ENCODE data around the gene IQCH. TPM values are rescaled to one million over a fixed set of nuclear protein-coding genes. Genes with fewer than 3 reads are reported as not detected.
A peak's percentile ranks its signal among the peaks of the same experiment; 100 is the strongest.

IQCH gene
- total RNA-seq, 1 experiment from 2014 or later, result 2.1 TPM

GRCh38 chr15:67397139-67397538 is 142.6 kb downstream of the IQCH start:
- Histone ChIP-seq H3K36me3 (ENCODE audit: low read depth, low read length) (no peaks in the 10 kb centered on the region), H3K27ac (ENCODE audit: low read length) (no peak overlapping the region), H2AFZ (ENCODE audit: low read length) (no peak overlapping the region), H3K4me2 (ENCODE audit: low read length) (no peak overlapping the region), H3F3A (ENCODE audit: low read length, unreplicated experiment) (no peaks in the 10 kb centered on the region), H3K9me3 (ENCODE audit: low read length) (no peaks in the 10 kb centered on the region), H4K20me1 (ENCODE audit: low read length) (no peaks in the 10 kb centered on the region), H3K79me2 (ENCODE audit: low read length) (no peaks in the 10 kb centered on the region), H3K27me3 (ENCODE audit: low read length) (no peaks in the 10 kb centered on the region), H3K9ac (ENCODE audit: low read length) (no peak overlapping the region), H3K4me1 (ENCODE audit: insufficient read depth, low read length) (no peaks in the 10 kb centered on the region), H3K4me3 (ENCODE audit: low read length) (no peak overlapping the region), H3K9me2 (replicated peaks; ENCODE audit: low read length) (no peaks in the 10 kb centered on the region)
- intact Hi-C loops (cut with micrococcal nuclease), result no loop called here
- ATAC-seq (no peak), DNase-seq (no peak)
- ChIA-PET POLR2A (ENCODE audit: unreplicated experiment) (no interaction called here), CTCF (no interaction called here)
- no TSS peak for BruUV-seq (replicated peaks)
- TF ChIP-seq EZH2 (IDR thresholded peaks at IDR 0.05; ENCODE audit: low read length, unreplicated experiment) (no peak), EZH2phosphoT487 (IDR thresholded peaks at IDR 0.05; ENCODE audit: borderline replicate concordance, low read length) (no peak)
- TF ChIP-seq, protein P1, sequence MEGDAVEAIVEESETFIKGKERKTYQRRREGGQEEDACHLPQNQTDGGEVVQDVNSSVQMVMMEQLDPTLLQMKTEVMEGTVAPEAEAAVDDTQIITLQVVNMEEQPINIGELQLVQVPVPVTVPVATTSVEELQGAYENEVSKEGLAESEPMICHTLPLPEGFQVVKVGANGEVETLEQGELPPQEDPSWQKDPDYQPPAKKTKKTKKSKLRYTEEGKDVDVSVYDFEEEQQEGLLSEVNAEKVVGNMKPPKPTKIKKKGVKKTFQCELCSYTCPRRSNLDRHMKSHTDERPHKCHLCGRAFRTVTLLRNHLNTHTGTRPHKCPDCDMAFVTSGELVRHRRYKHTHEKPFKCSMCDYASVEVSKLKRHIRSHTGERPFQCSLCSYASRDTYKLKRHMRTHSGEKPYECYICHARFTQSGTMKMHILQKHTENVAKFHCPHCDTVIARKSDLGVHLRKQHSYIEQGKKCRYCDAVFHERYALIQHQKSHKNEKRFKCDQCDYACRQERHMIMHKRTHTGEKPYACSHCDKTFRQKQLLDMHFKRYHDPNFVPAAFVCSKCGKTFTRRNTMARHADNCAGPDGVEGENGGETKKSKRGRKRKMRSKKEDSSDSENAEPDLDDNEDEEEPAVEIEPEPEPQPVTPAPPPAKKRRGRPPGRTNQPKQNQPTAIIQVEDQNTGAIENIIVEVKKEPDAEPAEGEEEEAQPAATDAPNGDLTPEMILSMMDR (conservative IDR thresholded peaks at IDR 0.05; ENCODE audit: low read depth, low read length), result peak; percentile 20; the same call in 1 of the 2 replicates

GRCh38 chr15:67399925-67400324 is 145.3 kb downstream of the IQCH start:
- Histone ChIP-seq H3F3A (ENCODE audit: low read length, unreplicated experiment) (no peaks in the 10 kb centered on the region), H2AFZ (ENCODE audit: low read length) (no peak overlapping the region), H3K9ac (ENCODE audit: low read length) (no peak overlapping the region), H3K27ac (ENCODE audit: low read length) (no peak overlapping the region), H4K20me1 (ENCODE audit: low read length) (no peaks in the 10 kb centered on the region), H3K4me3 (ENCODE audit: low read length) (no peak overlapping the region), H3K79me2 (ENCODE audit: low read length) (no peaks in the 10 kb centered on the region), H3K27me3 (ENCODE audit: low read length) (no peaks in the 10 kb centered on the region), H3K4me2 (ENCODE audit: low read length) (no peak overlapping the region), H3K9me3 (ENCODE audit: low read length) (no peaks in the 10 kb centered on the region), H3K9me2 (replicated peaks; ENCODE audit: low read length) (no peaks in the 10 kb centered on the region), H3K36me3 (ENCODE audit: low read depth, low read length) (no peaks in the 10 kb centered on the region), H3K4me1 (ENCODE audit: insufficient read depth, low read length) (no peaks in the 10 kb centered on the region)
- POLR2A ChIA-PET (ENCODE audit: unreplicated experiment), result no interaction called here
- CTCF ChIA-PET, result no interaction called here
- no peak for DNase-seq
- intact Hi-C loops (cut with micrococcal nuclease), result no loop called here
- no peak for ATAC-seq
- TF ChIP-seq EZH2phosphoT487 (IDR thresholded peaks at IDR 0.05; ENCODE audit: borderline replicate concordance, low read length) (no peak), EZH2 (IDR thresholded peaks at IDR 0.05; ENCODE audit: low read length, unreplicated experiment) (no peak)
- TF ChIP-seq, protein P1 (conservative IDR thresholded peaks at IDR 0.05; ENCODE audit: low read depth, low read length), result no peak
- no TSS peak for BruUV-seq (replicated peaks)

- DNase-seq (no peak), ATAC-seq (no peak)
- Histone ChIP-seq H3K27ac (ENCODE audit: low read length) (no peak overlapping the region), H3K27me3 (ENCODE audit: low read length) (no peaks in the 10 kb centered on the region), H3K9me2 (replicated peaks; ENCODE audit: low read length) (no peaks in the 10 kb centered on the region), H2AFZ (ENCODE audit: low read length) (no peak overlapping the region), H3K4me2 (ENCODE audit: low read length) (no peak overlapping the region), H4K20me1 (ENCODE audit: low read length) (no peaks in the 10 kb centered on the region), H3F3A (ENCODE audit: low read length, unreplicated experiment) (no peaks in the 10 kb centered on the region), H3K9ac (ENCODE audit: low read length) (no peak overlapping the region), H3K36me3 (ENCODE audit: low read depth, low read length) (no peaks in the 10 kb centered on the region), H3K4me3 (ENCODE audit: low read length) (no peak overlapping the region), H3K79me2 (ENCODE audit: low read length) (no peaks in the 10 kb centered on the region), H3K4me1 (ENCODE audit: insufficient read depth, low read length) (no peaks in the 10 kb centered on the region; the same call in 1 of the 2 replicates), H3K9me3 (ENCODE audit: low read length) (no peaks in the 10 kb centered on the region)
- no TSS peak for BruUV-seq (replicated peaks)
- no peak for TF ChIP-seq EZH2 (IDR thresholded peaks at IDR 0.05; ENCODE audit: low read length, unreplicated experiment)
- TF ChIP-seq, protein P1 (conservative IDR thresholded peaks at IDR 0.05; ENCODE audit: low read depth, low read length), result no peak
- TF ChIP-seq EZH2phosphoT487 (IDR thresholded peaks at IDR 0.05; ENCODE audit: borderline replicate concordance, low read length), result no peak
- POLR2A ChIA-PET (ENCODE audit: unreplicated experiment), result no interaction called here
- intact Hi-C loops (cut with micrococcal nuclease), result no loop called here
- CTCF ChIA-PET, result no interaction called here
These were observed 146.3 kb downstream of the IQCH start for GRCh38 chr15:67400890-67401289.

All from PC-3 (cell line).